HG03442 (cell line): Measurements from ENCODE around the gene USH2A.
A peak's percentile ranks its signal among the peaks of the same experiment; 100 is the strongest.

Source experiments
- ATAC-seq: cut with Tn5 transposase; IDR thresholded peaks from one replicate; pipeline ENCODE4 v1.9.1; 2021; ENCODE audit warnings: mild to moderate bottlenecking, moderate library complexity; ENCODE audit not compliant: unreplicated experiment

Gene USH2A

GRCh38 chr1:215888159-215888558, 535.1 kb downstream of the USH2A start:
- ATAC-seq = no peak

- ATAC-seq = no peak
Observed at GRCh38 chr1:215887627-215888026, 535.6 kb downstream of the USH2A start.

GRCh38 chr1:215883004-215883403, 540.2 kb downstream of the USH2A start:
- no peak for ATAC-seq

- no peak for ATAC-seq
Observed at GRCh38 chr1:215878843-215879242, 544.4 kb downstream of the USH2A start.

GRCh38 chr1:215878128-215878527, 545.1 kb downstream of the USH2A start:
- no peak for ATAC-seq

- no peak for ATAC-seq
Observed at GRCh38 chr1:215877452-215877951, 545.7 kb downstream of the USH2A start.

- no peak for ATAC-seq
Observed at GRCh38 chr1:215875712-215876111, 547.5 kb downstream of the USH2A start.

GRCh38 chr1:215875236-215875635, 548.0 kb downstream of the USH2A start:
- no peak for ATAC-seq

GRCh38 chr1:215872658-215873057, 550.6 kb downstream of the USH2A start:
- no peak for ATAC-seq

GRCh38 chr1:215868500-215868899, 554.7 kb downstream of the USH2A start:
- ATAC-seq = no peak

- ATAC-seq = no peak
Observed at GRCh38 chr1:215865060-215865459, 558.2 kb downstream of the USH2A start.

GRCh38 chr1:215863796-215864195, 559.5 kb downstream of the USH2A start:
- peak; percentile 60 for ATAC-seq

GRCh38 chr1:215860833-215861232, 562.4 kb downstream of the USH2A start:
- no peak for ATAC-seq

- ATAC-seq = no peak
Observed at GRCh38 chr1:215857317-215857716, 565.9 kb downstream of the USH2A start.

GRCh38 chr1:215845234-215845891, 577.9 kb downstream of the USH2A start:
- ATAC-seq = no peak

- ATAC-seq = no peak
Observed at GRCh38 chr1:215844777-215845176, 578.5 kb downstream of the USH2A start.

- ATAC-seq = no peak
Observed at GRCh38 chr1:215844266-215844665, 579.0 kb downstream of the USH2A start.

- no peak for ATAC-seq
Observed at GRCh38 chr1:215842905-215843304, 580.3 kb downstream of the USH2A start.

- ATAC-seq = no peak
Observed at GRCh38 chr1:215835951-215836350, 587.3 kb downstream of the USH2A start.

- ATAC-seq = no peak
Observed at GRCh38 chr1:215833941-215834729, 589.1 kb downstream of the USH2A start.

GRCh38 chr1:215830226-215830810, 592.9 kb downstream of the USH2A start:
- no peak for ATAC-seq

- ATAC-seq = no peak
Observed at GRCh38 chr1:215825056-215825455, 598.2 kb downstream of the USH2A start.
